HG03439 (cell line): ENCODE data around the gene LRRC8C.

Experiments
- ATAC-seq: cut with Tn5 transposase; IDR thresholded peaks from one replicate; pipeline ENCODE4 v1.9.1; 2021; ENCODE audit warnings: mild to moderate bottlenecking, moderate library complexity; ENCODE audit not compliant: unreplicated experiment

The LRRC8C gene

DNA sequence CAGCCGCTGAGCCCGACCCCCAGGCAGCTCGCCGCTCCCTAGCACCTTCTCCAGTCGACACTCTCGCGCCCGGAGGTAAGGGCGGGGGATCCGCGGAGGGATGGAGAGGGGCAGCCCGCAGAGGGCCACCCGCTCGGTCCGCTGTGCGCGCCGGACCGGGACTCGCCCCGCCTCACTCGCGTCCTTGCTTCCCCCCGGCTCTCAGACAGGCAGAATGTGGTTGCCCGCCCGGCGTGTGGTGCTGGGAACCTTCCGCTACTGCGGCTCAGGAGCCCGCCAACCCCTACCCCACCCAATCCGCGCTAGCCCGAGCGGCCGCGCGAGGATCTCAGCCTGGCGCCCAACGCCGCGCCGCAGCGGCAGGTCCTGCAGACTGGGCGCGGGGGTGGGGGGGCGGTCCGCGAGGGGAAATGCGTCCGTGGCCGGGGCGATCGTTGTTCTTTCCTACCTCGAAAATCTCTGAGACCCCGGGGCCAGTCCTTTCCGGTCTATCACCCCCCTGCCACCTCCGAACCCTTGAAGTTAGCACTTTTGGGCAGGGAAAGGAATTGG, 404 bp downstream of the LRRC8C start:
- ATAC-seq = peak; percentile 42

GRCh38 chr1:89633800-89634625, 1.1 kb downstream of the LRRC8C start:
- ATAC-seq = no peak

GRCh38 chr1:89635825-89636815, 3.2 kb downstream of the LRRC8C start:
- ATAC-seq = no peak

- no peak for ATAC-seq
These were observed 4.6 kb downstream of the LRRC8C start for GRCh38 chr1:89637496-89637895.

DNA sequence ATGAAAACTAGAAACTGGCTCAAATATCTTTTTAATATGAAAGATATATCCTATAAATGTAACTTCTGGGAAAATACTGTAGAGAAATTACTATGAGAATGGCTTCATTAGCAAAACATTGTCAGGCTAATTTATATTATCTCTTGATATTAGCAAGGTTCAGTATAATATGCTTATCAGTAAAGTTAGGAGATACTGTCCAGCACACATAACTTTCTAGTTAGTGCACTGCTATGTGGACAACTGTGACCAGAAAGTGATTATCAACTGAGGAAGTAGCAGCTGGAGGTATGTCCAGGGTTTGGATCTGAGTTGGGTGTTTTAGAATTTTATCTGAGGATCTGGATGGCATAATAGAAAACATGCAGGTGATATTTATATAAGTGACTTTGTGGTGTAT, 7.5 kb downstream of the LRRC8C start:
- no peak for ATAC-seq

DNA sequence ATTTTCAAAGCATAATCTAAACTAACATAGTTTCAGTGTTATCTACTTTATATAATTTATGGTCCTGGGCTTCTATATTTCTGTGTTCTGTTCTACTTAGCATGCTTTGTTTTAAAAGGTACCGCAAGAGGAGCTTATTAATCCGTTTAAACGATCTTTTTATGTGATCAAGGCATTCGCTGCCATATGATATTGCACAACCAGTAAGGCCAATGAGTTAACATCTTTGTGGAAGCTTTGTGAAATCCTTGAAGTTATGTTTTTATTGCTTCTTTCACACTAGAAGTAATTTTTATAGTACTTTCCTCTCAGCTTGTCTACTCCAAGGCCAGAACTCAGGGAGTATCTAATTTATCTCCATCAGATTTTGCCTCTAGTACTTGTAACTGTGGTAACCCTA, 8.9 kb downstream of the LRRC8C start:
- no peak for ATAC-seq

DNA sequence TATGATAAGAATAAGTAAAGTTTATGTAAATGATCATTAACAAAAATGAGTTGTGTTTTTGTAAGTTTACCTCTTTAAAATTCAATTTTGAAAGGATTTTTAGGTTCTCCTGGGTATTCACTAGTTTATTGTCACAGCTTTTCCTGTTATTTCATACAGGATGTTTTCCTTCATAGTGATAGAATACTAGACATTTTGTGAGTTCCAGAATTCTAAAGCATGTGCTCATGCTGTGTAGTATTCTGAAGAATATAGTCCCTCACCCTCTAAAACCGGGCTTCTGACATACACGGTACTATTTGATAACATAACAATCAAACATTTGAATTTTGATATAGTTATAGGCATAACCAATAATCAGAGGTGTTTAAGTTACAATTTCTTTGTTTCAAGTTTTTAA, 10.7 kb downstream of the LRRC8C start:
- ATAC-seq = no peak

DNA sequence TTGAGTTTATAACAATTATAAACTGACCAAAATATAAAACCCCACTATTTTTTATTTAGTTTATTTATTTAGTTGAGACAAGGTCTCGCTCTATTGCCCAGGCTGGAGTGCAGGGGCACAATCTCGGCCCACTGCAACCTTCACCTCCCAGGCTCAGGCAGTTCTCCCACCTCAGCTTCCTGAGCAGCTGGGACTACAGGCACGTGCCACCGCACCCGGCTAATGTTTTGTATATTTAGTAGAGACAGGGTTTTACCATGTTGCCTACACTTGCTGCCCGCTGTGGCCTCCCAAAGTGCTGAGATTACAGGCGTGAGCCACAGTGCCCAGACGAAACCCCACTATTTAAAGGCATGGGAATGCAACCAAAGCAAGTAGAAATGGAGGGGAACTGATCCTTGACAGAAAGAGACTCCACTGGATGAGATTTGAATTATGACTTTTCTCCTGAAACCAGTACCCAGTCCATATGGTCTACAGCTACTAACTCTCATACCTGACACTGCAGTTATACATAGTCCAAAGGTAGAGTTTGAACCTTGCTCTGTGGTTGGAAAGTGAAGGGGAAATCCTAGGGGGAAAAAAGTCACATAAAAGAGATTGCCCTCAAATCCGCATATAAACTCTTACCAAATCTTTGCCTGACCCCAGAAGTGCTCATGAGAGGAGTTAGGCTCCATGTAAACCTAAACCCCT, 11.3 kb downstream of the LRRC8C start:
- no peak for ATAC-seq

DNA sequence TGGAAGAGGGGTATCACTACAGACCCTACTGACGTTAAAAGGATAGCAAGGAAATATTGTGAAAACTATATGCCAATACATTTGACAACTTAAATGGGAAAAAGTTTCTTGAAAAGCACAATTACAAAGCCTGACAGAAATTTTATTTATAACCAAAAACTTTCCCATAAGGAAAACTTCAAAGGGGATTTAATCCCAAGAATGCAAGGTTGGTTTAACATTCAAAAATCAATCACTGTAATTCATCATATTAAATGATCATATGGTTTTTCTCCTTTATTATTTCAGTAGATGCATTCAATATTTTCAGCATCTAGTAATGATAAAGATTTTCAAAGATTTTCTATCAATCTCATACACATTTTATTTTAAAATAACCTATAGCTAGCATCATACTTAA, 13.3 kb downstream of the LRRC8C start:
- no peak for ATAC-seq

DNA sequence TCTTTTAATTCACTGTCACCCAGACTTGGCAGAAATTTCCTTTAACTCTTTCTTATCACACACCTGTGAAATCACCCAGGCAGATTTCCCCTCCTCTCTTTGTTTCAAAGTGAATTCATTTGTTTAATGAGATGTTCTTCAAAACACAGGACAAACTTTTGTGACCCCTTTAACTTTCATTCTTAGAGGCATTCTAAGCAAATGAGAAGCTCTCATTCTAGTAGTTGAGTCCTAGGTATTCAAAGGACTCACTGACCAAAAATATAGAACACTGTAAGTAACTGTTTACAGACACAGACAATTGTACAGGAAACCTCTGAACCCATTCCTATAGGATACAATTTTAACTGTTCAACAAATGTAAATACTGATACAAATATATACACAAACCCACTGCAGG, 16.9 kb downstream of the LRRC8C start:
- ATAC-seq = no peak

- ATAC-seq = no peak
These were observed 19.5 kb downstream of the LRRC8C start for GRCh38 chr1:89652373-89652772.

DNA sequence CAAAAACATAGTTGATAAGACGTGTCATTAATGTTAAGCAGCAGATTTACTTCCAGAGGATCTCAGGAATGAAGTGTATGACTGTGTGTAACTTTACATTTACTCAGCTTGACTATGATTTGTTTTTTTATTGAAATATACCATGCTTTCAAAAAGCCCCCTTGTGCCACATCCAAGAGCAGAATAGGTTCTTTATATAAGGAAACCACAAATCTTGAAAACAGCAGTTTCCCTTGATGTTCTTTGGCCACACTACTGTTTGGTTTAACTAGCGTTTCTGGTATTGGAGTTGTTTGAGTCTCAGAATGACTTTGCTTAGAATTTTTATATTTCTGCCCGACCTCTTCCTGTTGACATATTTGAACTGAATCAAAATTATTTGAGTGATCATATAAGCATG, 25.0 kb downstream of the LRRC8C start:
- peak; percentile 45 for ATAC-seq

GRCh38 chr1:89659322-89660081, 26.6 kb downstream of the LRRC8C start:
- no peak for ATAC-seq

DNA sequence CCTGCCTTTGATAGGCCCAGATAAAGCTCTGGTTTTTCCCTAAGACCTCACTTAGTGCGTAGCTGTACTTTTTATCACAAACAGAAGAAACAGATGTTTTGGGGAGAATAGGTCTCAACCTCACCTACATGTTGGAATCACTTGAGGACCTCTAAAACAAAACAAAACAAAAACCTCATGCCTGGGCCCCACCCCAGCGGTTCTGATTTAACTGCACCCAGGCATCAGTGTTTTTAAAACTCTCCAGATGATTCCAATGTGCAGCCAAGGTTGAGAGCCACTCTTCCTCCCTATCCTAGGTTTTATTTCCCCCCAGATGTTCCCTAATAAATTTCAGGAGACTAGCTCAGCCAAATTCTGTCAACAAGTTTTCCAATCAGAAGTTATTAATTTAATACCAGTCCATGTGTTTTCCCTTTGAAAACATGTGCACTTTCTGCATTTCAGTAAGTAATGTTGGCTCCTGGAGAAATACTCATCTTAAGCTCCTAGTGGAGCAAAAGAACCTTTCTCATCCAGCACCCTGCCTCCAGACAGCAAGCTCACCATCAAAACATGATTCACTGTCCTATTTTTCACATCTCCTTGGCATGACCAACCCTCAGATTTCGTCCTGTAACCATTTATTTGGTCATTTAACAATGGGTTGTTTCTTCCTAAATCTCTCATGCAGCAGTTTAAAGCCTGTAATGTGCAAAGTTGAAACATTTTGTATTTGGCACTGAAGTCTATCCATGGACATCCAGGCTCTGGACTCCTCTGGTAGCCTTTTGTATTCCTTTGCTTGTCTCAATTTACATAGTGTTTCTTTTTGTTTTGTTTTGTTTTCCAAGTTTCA, 27.5 kb downstream of the LRRC8C start:
- no peak for ATAC-seq

DNA sequence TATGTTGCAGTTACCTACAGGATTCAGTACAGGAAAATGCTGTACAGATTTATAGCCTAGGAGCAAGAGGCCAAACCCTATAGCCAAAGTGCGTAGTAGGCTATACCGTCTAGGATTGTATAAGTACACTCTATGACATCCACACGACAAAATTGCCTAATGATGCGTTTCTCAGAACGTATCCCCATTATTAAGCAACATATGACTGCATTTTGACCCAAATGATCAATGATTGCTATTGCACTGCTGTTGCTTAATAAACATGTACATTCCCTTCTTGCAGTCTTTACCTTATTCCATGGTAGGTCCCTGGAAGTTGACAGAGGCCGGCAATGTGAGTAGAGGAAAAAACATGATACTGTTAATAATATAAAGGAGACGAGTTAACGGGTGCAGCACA, 33.0 kb downstream of the LRRC8C start:
- ATAC-seq = no peak

DNA sequence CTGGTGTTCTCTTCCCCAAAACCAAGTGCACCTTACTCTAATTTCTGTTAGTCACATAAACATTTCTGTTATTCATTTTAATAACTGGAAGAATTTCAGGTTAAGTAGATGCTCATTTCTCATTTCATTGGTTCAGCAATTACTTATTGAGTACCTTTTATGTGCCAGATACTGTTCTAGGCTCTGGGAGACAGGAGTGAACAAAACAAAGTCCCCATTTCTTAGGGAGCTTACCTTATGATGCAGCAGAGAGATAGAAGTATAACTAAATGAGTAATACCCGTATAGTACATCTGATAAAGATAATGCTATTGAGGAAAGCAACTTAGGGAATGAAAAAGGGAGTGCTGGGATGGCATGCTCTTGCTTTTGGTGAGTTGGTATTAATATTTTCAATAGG, 33.7 kb downstream of the LRRC8C start:
- no peak for ATAC-seq

DNA sequence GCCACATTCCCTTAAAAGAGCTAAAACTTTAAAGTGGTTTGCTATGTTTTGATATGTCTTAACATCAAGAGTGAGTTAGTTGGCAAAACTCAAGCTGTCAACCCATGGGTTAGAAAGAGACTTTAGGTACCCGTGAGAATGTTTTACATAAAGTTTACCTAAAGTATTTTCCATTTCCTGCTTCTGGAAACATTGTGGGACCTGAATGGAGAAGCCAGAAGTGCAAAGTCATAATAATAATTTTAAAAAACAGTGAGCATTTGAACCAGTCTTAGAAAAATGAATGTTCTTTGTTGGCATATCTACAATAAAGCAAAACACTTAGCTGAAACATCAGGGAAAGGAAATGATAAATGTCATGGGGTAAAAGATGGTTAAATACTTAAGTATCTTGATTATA, 34.8 kb downstream of the LRRC8C start:
- ATAC-seq = no peak

GRCh38 chr1:89668961-89669360, 36.0 kb downstream of the LRRC8C start:
- no peak for ATAC-seq

- ATAC-seq = no peak
These were observed 36.5 kb downstream of the LRRC8C start for GRCh38 chr1:89669441-89669840.
